K562 (cell line): ENCODE data around the gene HNRNPH3. TPM values are rescaled to one million over a fixed set of nuclear protein-coding genes. Genes with fewer than 3 reads are reported as not detected.

Experiments
- BDP1 ChIP-seq: IDR thresholded peaks from 3 replicates; pipeline ENCODE4 v1.6.1; 2011; ENCODE audit not compliant: insufficient read length, insufficient read depth
- CBX5 ChIP-seq: IDR thresholded peaks from 2 replicates; pipeline ENCODE4 v1.6.1; 2014; ENCODE audit warnings: low read depth, borderline replicate concordance
- L3MBTL2 ChIP-seq: fragments of 450-650 bp; IDR thresholded peaks from 2 replicates; pipeline ENCODE4 v1.6.1; 2016; ENCODE audit warnings: mild to moderate bottlenecking, moderate library complexity
- POLR2B ChIP-seq: fragments of 450-650 bp; IDR thresholded peaks from 2 replicates; pipeline ENCODE4 v1.6.1; 2018; ENCODE audit warnings: low read depth; ENCODE audit not compliant: partially characterized antibody
- RAD21 ChIP-seq, 2 experiments: fragments of 250-450 bp in 1 of 2; fragments of 450-650 bp in 1 of 2; sonication (Bioruptor Pico) in 1 of 2; formaldehyde crosslinking in 1 of 2; IDR thresholded peaks in 1 of 2; conservative IDR thresholded peaks in 1 of 2; 2 replicates each; pipeline versions ENCODE4 v1.4.0 to v1.8.0; 2020 to 2022; ENCODE audit warnings: mild to moderate bottlenecking in 2 of 2, moderate library complexity in 1 of 2
- RNF2 ChIP-seq: sonication (generic); IDR thresholded peaks from 2 replicates; pipeline ENCODE4 v1.6.1; 2016
- SMARCA5 ChIP-seq: fragments of 450-650 bp; IDR thresholded peaks from 2 replicates; pipeline ENCODE4 v1.6.1; 2016
- SMC3 ChIP-seq: conservative IDR thresholded peaks from 2 replicates; pipeline ENCODE4 v1.6.1; 2011; ENCODE audit warnings: low read depth, low read length, improper control_type of control experiment; ENCODE audit not compliant: insufficient read depth
- ZFP36 ChIP-seq: fragments of 150-350 bp; IDR thresholded peaks from 2 replicates; pipeline ENCODE4 v1.6.1; 2018; ENCODE audit warnings: low read length, low read depth; ENCODE audit not compliant: partially characterized antibody
- ZNF699 ChIP-seq: fragments of 250-450 bp; sonication (Bioruptor Pico); IDR thresholded peaks from 2 replicates; pipeline ENCODE4 v1.8.0; 2021; ENCODE audit warnings: mild to moderate bottlenecking, moderate library complexity; ENCODE audit not compliant: insufficient replicate concordance
- ZNF764 ChIP-seq: fragments of 250-450 bp; sonication (Bioruptor Pico); IDR thresholded peaks from 2 replicates; pipeline ENCODE4 v1.4.0; 2020; ENCODE audit warnings: low read depth, mild to moderate bottlenecking, moderate library complexity
- polyA plus RNA-seq, 8 experiments: library from polyadenylated mRNA; depleted of rRNA in 4 of 8; stranded (reverse) in 5 of 8; unstranded in 3 of 8; fragments of >200 nt; fragmentation: Nextera tagmentation in 2 of 8; fragmentation: Illumina TruSeq in 1 of 8; extraction: Ambion mirVana in 2 of 8; extraction: Trizol in 1 of 8; gene quantifications; 2 replicates each; pipeline versions ENCODE4 v1.2.1 to v1.2.3, GENCODE V29; 2011 to 2014; ENCODE audit warnings: inconsistent platforms in 1 of 8, missing spikeins in 1 of 8
- total RNA-seq, 7 experiments: library from RNA; depleted of rRNA in 6 of 7; stranded (reverse); fragments of >200 nt in 6 of 7; fragmentation: Illumina TruSeq in 2 of 7; extraction: Trizol in 2 of 7; gene quantifications; 2 replicates each; pipeline versions ENCODE4 v1.2.1 to v1.2.3, GENCODE V29; 2011 to 2021; ENCODE audit warnings: low replicate concordance in 1 of 7
- TF ChIP-seq, protein P1 (sequence below): fragments of 250-450 bp; sonication (Bioruptor Pico); IDR thresholded peaks from 2 replicates; pipeline ENCODE4 v1.9.0; 2021; ENCODE audit warnings: mild to moderate bottlenecking
- TF ChIP-seq, protein P2 (sequence below), 2 experiments: fragments of 450-650 bp; formaldehyde crosslinking in 1 of 2; IDR thresholded peaks; 2 replicates each; pipeline versions ENCODE4 v1.4.0 to v1.6.1; 2014 to 2020; ENCODE audit warnings: mild to moderate bottlenecking in 2 of 2, borderline replicate concordance in 1 of 2, low read depth in 1 of 2
- TF ChIP-seq, protein P3 (sequence below): fragments of 250-450 bp; sonication (Bioruptor Pico); IDR thresholded peaks from 2 replicates; pipeline ENCODE4 v1.5.0; 2020; ENCODE audit warnings: mild to moderate bottlenecking, borderline replicate concordance
- TF ChIP-seq, protein P4 (sequence below): sonication (generic); formaldehyde crosslinking; IDR thresholded peaks from 2 replicates; pipeline ENCODE4 v1.8.1; 2023; ENCODE audit warnings: mild to moderate bottlenecking, missing genetic modification reagents

HNRNPH3 gene
- total and polyA plus RNA-seq, 9 of the 15 experiments (the other 6 are each of a cell fraction or from before 2014, with no cell fraction given): 52.8 to 562 (median 152) TPM

DNA sequence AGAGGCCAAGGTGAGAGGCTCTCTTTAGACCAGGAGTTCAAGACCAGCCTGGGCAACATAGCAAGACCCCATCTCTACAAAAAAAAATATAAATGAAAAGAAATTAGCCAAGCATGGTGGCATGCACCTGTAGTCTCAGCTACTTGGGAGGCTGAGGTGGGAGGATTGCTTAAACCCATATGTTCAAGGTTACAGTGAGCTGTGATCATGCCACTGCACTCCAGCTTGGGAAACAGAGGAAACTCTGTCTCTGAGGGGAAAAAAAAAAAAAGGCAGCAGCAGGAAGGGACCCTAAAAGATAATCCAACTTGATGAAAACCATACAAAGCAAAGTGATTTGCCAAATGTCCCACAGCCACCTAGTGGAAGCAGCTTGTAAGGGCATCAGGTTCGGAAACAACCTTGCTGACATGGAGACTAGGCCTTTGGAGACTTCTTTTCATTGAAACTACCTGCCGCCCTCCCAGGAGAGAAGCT lies 16.4 kb downstream of the HNRNPH3 start (continued):
- TF ChIP-seq ZFP36 (no peak), L3MBTL2 (no peak), ZNF764 (CRISPR knock-in tag) (no peak), RAD21 (CRISPR knock-in tag; conservative IDR thresholded peaks at IDR 0.05 in 1 of 2, IDR thresholded peaks at IDR 0.05 in 1 of 2) (peak in 1 of 2 experiments; percentile 57; a peak in 3 of 4 replicates), POLR2B (peak; percentile 25), RNF2 (no peak), CBX5 (0 out of 2 replicates have a peak, but pooled peaks have one; percentile 15), SMARCA5 (peak; percentile 69; the same call in 1 of the 2 replicates), BDP1 (no peak), ZNF699 (CRISPR knock-in tag) (no peak), SMC3 (peak; percentile 69)
- TF ChIP-seq, protein P1, sequence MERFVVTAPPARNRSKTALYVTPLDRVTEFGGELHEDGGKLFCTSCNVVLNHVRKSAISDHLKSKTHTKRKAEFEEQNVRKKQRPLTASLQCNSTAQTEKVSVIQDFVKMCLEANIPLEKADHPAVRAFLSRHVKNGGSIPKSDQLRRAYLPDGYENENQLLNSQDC: no peak
- TF ChIP-seq, protein P2, sequence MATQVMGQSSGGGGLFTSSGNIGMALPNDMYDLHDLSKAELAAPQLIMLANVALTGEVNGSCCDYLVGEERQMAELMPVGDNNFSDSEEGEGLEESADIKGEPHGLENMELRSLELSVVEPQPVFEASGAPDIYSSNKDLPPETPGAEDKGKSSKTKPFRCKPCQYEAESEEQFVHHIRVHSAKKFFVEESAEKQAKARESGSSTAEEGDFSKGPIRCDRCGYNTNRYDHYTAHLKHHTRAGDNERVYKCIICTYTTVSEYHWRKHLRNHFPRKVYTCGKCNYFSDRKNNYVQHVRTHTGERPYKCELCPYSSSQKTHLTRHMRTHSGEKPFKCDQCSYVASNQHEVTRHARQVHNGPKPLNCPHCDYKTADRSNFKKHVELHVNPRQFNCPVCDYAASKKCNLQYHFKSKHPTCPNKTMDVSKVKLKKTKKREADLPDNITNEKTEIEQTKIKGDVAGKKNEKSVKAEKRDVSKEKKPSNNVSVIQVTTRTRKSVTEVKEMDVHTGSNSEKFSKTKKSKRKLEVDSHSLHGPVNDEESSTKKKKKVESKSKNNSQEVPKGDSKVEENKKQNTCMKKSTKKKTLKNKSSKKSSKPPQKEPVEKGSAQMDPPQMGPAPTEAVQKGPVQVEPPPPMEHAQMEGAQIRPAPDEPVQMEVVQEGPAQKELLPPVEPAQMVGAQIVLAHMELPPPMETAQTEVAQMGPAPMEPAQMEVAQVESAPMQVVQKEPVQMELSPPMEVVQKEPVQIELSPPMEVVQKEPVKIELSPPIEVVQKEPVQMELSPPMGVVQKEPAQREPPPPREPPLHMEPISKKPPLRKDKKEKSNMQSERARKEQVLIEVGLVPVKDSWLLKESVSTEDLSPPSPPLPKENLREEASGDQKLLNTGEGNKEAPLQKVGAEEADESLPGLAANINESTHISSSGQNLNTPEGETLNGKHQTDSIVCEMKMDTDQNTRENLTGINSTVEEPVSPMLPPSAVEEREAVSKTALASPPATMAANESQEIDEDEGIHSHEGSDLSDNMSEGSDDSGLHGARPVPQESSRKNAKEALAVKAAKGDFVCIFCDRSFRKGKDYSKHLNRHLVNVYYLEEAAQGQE (IDR thresholded peaks at IDR 0.05; ENCODE audit: borderline replicate concordance): peak; percentile 15; the same call in 1 of the 2 replicates
- TF ChIP-seq, protein P2 (CRISPR knock-in tag; IDR thresholded peaks at IDR 0.05; ENCODE audit: low read depth): no peak
- TF ChIP-seq, protein P3, sequence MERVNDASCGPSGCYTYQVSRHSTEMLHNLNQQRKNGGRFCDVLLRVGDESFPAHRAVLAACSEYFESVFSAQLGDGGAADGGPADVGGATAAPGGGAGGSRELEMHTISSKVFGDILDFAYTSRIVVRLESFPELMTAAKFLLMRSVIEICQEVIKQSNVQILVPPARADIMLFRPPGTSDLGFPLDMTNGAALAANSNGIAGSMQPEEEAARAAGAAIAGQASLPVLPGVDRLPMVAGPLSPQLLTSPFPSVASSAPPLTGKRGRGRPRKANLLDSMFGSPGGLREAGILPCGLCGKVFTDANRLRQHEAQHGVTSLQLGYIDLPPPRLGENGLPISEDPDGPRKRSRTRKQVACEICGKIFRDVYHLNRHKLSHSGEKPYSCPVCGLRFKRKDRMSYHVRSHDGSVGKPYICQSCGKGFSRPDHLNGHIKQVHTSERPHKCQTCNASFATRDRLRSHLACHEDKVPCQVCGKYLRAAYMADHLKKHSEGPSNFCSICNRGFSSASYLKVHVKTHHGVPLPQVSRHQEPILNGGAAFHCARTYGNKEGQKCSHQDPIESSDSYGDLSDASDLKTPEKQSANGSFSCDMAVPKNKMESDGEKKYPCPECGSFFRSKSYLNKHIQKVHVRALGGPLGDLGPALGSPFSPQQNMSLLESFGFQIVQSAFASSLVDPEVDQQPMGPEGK: no peak
- TF ChIP-seq, protein P4, sequence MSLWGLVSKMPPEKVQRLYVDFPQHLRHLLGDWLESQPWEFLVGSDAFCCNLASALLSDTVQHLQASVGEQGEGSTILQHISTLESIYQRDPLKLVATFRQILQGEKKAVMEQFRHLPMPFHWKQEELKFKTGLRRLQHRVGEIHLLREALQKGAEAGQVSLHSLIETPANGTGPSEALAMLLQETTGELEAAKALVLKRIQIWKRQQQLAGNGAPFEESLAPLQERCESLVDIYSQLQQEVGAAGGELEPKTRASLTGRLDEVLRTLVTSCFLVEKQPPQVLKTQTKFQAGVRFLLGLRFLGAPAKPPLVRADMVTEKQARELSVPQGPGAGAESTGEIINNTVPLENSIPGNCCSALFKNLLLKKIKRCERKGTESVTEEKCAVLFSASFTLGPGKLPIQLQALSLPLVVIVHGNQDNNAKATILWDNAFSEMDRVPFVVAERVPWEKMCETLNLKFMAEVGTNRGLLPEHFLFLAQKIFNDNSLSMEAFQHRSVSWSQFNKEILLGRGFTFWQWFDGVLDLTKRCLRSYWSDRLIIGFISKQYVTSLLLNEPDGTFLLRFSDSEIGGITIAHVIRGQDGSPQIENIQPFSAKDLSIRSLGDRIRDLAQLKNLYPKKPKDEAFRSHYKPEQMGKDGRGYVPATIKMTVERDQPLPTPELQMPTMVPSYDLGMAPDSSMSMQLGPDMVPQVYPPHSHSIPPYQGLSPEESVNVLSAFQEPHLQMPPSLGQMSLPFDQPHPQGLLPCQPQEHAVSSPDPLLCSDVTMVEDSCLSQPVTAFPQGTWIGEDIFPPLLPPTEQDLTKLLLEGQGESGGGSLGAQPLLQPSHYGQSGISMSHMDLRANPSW (CRISPR knock-in tag): no peak
